Stimulated activated CD4-positive, alpha-beta T cell treated with anti-CD3 and anti-CD28 coated beads, Interleukin-15, amount 100 ng/mL, for 48 hours (primary cell): ENCODE data around the gene GDPD5.
A peak's percentile ranks its signal among the peaks of the same experiment; 100 is the strongest.

Source experiments
- DNase-seq, 2 donors: peaks; one replicate each; pipeline ENCODE4 v3.0.0-alpha.2; 2020; ENCODE audit warnings: low read depth in 2 of 2

Gene GDPD5

DNA sequence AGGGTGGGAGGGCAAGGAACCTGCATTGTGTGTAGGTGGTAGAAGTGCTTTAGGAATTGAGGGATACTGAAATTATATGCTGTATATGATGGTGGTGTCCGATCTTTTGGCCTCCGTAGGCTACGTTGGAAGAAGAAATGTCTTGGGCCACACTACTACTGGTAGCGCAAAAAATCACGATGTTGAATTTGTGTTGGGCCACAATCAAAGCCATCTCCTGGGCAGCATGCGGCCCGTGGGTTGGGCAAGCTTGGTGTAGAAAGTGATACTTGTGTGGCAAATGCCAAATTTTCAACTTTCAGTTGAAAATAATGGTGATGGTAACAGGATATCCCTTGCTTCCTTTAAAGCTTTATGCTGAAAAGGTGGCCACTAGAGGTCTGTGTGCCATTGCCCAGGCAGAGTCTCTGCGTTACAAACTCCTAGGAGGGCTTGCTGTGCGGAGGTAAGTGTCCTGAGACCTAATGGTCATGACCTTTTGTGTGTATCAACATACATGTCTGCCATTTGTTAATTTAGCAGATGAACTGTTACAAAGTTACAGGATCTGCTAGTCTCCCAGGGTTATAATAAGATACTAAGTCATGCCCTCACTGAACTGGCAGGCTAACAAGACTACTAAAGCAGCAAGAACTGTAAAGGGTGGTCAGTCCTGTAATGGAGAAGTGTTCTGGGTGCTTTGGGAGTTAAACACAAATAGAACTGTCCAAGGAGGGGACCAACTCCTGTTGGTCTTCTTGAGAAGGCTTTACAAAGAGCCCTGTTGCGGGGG is 123.6 kb downstream of the GDPD5 start:
- no peak for DNase-seq

- DNase-seq, result no peak
Observed at GRCh38 chr11:75400146-75400865, 125.4 kb downstream of the GDPD5 start.

DNA sequence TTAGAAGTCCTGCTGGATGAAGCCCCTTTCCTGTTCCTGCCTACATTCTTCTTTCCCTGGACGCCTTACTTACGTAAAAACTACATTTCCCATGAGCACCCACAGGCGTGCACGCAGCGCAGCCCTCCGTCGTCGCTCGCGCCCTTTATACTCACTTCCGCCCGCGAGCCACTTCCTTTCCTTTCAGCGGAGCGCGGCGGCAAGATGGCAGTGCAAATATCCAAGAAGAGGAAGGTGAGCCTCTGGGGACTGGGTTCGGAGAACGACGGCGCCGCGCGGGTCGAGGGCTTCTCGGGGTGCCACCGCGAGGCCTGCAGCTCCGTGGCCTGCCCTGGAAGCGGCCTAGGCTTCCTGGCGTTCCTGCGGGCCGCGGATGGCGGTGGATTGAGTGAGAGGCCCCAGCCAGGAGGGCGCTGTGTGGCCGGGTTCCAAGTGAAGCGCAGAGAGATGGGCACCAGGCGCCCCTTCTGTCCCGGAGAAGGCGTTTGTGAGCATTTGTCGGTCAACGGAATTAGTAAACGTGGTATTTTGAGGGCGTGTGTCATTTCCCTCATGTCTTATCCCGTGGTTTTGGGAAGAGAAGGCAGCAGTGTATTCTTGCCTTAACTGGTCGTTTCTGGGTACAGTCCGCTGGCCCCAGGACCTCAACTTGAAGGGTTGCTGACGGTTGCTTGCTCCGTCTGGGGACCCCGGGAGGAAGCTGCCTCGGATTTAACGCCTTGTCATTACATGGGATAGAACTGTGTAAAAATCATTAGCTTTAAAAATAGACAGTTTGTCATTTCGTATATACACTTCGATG is 126.2 kb downstream of the GDPD5 start, which contains the start of gene RPS3:
Gene RPS3 (plus strand): TSS at position 175 of the 802 bp plus-strand sequence. CDS start 30 bp downstream, at position 205.
- DNase-seq, result peak; percentile 82

DNA sequence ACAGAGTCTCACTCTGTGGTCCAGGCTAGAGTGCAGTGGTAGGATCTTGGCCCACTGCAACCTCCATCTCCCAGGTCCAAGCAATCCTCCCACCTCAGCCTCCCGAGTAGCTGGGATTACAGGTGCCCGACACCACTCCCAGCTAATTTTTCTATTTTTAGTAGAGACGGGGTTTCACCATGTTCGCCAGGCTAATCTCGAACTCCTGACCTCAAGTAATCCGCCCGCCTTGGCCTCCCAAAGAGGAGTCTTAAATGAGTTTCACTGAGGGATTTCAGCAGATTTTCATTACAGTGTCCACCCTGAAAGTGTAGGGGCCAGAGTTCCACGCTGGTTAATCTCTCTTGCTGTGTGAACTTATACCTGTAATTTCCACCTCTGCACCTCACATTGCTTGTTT is 126.8 kb downstream of the GDPD5 start:
- DNase-seq, result no peak

- no peak for DNase-seq
Observed at GRCh38 chr11:75394085-75394840, 131.5 kb downstream of the GDPD5 start.

DNA sequence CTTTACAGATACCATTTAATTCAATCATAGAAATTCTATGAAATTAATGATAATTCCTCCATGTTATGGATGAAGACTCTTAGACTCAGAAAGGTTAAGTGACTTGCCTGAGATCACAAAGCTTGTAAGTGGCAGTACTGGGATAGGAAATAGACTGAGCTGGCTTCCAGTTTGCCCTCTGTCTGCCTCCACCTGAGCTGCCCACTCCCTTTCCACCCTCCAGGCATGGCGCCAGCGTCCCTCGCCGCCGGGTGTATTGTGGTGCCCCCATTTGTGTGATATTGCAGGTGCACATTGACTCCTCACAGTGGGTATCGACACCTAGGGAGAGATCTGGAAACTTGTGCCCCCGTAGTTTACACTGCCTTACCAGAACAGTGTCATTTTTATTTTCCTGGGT is 135.8 kb downstream of the GDPD5 start:
- DNase-seq, result no peak

DNA sequence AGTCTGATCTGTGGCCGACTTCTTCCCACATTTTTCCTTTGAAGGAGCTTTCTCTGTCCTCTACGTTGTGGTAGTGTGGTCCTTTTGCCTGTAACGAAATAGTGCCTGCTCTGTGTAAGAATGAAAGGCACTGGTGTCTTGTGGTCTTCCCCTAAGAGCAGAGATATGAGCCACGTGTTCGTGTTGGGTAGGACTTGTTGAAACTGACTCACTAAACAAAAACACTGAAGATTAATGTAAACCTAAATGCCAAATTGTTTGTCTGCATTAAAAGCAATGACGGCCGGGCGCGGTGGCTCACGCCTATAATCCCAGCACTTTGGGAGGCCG is 136.5 kb downstream of the GDPD5 start:
- no peak for DNase-seq

GRCh38 chr11:75388386-75389275 is 137.1 kb downstream of the GDPD5 start:
- peak; percentile 54 to 62 for DNase-seq

DNA sequence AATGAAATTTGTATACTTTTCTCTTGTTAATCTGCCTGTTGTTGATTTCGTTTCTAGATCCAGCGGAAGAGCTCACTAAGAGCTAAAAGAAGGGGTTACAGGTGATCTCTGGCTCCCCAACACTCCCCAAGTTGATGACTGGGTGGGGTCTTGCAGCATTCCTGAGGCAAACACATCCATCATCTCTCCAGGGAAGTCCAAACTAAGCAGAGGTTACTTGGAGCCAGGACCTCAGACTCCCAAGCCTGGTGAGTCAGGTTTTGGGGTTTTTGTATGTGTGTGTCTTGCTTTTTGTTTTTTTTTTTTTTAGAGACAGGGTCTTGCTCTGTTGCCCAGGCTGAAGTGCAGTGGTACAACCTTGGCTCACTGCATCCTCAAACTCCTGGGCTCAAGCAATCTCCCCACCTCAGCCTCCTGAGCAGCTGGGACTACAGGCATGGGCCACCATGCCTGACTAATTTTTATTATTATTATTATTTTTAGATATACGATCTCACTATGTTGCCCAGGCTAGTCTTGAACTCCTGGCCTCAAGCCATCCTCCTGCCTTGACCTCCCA is 137.9 kb downstream of the GDPD5 start:
- DNase-seq, result no peak

- no peak for DNase-seq
Observed at GRCh38 chr11:75386942-75387630, 138.7 kb downstream of the GDPD5 start.
